Tibial artery (tissue), 4 donors: ENCODE measurements around the gene RAB4A.

Experiments
- DNase-seq, 2 donors: peaks; one replicate each; pipeline ENCODE4 v3.0.0-alpha.2; 2019
- H3K27ac ChIP-seq, 2 donors: fragments of 200-600 bp; sonication (generic) in 1 of 2; 1 replicate in 1 of 2; 2 replicates in 1 of 2; pipeline ENCODE4 v1.5.1; 2018 to 2019; ENCODE audit warnings: mild to moderate bottlenecking in 1 of 2
- H3K27me3 ChIP-seq, 2 donors: fragments of 200-600 bp; sonication (generic) in 1 of 2; one replicate each; pipeline versions ENCODE4 v1.5.1 to v1.6.0; 2016 to 2019
- H3K36me3 ChIP-seq, 3 donors: fragments of 200-600 bp; sonication (generic) in 2 of 3; one replicate each; pipeline ENCODE4 v1.5.1; 2016 to 2019; ENCODE audit warnings: mild to moderate bottlenecking in 2 of 3
- H3K4me1 ChIP-seq, 4 donors: fragments of 200-600 bp; sonication (generic) in 2 of 4; 1 replicate in 3 of 4; 2 replicates in 1 of 4; pipeline ENCODE4 v1.5.1; 2016 to 2019
- H3K4me3 ChIP-seq, 2 donors: fragments of 200-600 bp; sonication (generic) in 1 of 2; 1 replicate in 1 of 2; 2 replicates in 1 of 2; pipeline ENCODE4 v1.5.1; 2018 to 2019; ENCODE audit warnings: mild to moderate bottlenecking in 2 of 2
- H3K9me3 ChIP-seq, 3 donors: fragments of 200-600 bp; sonication (generic) in 1 of 3; one replicate each; pipeline ENCODE4 v1.5.1; 2016 to 2019
- CTCF ChIP-seq, 2 experiments: fragments of 200-600 bp in 1 of 2; fragments of 450-650 bp in 1 of 2; IDR thresholded peaks; one replicate each; pipeline ENCODE4 v1.5.1; 2017 to 2019; ENCODE audit warnings: antibody characterized with exemption in 2 of 2, mild to moderate bottlenecking in 1 of 2, moderate library complexity in 1 of 2
- intact Hi-C: fragments of 100-400 bp; cut with DNase I; formaldehyde crosslinking; loops from one replicate; pipeline ENCODE4 v1.15.0; 2023; ENCODE audit warnings: low total_unique reads

RAB4A gene

GRCh38 chr1:229309684-229310083 lies 38.8 kb downstream of the RAB4A start:
- Histone ChIP-seq H3K27me3 (no peaks in the 10 kb centered on the region), H3K36me3 (peaks cover 14 to 45% (median 42%) of the 10 kb centered on the region in 3 donors), H3K9me3 (no peaks in the 10 kb centered on the region), H3K27ac (no peak overlapping the region), H3K4me1 (no peaks in the 10 kb centered on the region), H3K4me3 (no peak overlapping the region)
- no peak for TF ChIP-seq CTCF (IDR thresholded peaks at IDR 0.05)
- no peak for DNase-seq
- intact Hi-C loops = no loop called here

GRCh38 chr1:229310833-229311232 lies 39.9 kb downstream of the RAB4A start:
- no peaks in the 10 kb centered on the region for H3K9me3 ChIP-seq
- DNase-seq = no peak
- H3K4me1 ChIP-seq = no peaks in the 10 kb centered on the region
- H3K27me3 ChIP-seq = no peaks in the 10 kb centered on the region
- TF ChIP-seq CTCF (IDR thresholded peaks at IDR 0.05) = no peak
- no peak overlapping the region for H3K4me3 ChIP-seq
- intact Hi-C loops = no loop called here
- no peak overlapping the region for H3K27ac ChIP-seq
- H3K36me3 ChIP-seq = peaks cover 10 to 44% (median 42%) of the 10 kb centered on the region in 3 donors

GRCh38 chr1:229316166-229316565 lies 45.3 kb downstream of the RAB4A start:
- Histone ChIP-seq H3K4me1 (no peaks in the 10 kb centered on the region), H3K9me3 (no peaks in the 10 kb centered on the region), H3K27ac (no peak overlapping the region), H3K36me3 (peaks cover 15 to 44% (median 41%) of the 10 kb centered on the region in 3 donors), H3K27me3 (no peaks in the 10 kb centered on the region), H3K4me3 (no peak overlapping the region)
- DNase-seq = no peak
- no peak for TF ChIP-seq CTCF (IDR thresholded peaks at IDR 0.05)
- intact Hi-C loops = no loop called here

GRCh38 chr1:229318056-229318455 lies 47.1 kb downstream of the RAB4A start:
- intact Hi-C loops = no loop called here
- Histone ChIP-seq H3K4me3 (no peak overlapping the region), H3K27me3 (no peaks in the 10 kb centered on the region), H3K4me1 (no peaks in the 10 kb centered on the region), H3K27ac (no peak overlapping the region), H3K36me3 (peaks cover 24 to 45% (median 30%) of the 10 kb centered on the region in 3 donors), H3K9me3 (no peaks in the 10 kb centered on the region)
- no peak for DNase-seq
- TF ChIP-seq CTCF (IDR thresholded peaks at IDR 0.05) = no peak

- H3K4me1 ChIP-seq = no peaks in the 10 kb centered on the region
- no peak overlapping the region for H3K4me3 ChIP-seq
- no peak for DNase-seq
- intact Hi-C loops = no loop called here
- TF ChIP-seq CTCF (IDR thresholded peaks at IDR 0.05) = no peak
- no peaks in the 10 kb centered on the region for H3K9me3 ChIP-seq
- H3K27ac ChIP-seq = no peak overlapping the region
- H3K36me3 ChIP-seq = peaks cover 37 to 51% (median 39%) of the 10 kb centered on the region in 3 donors
- no peaks in the 10 kb centered on the region for H3K27me3 ChIP-seq
Observed at GRCh38 chr1:229319487-229319886, 48.6 kb downstream of the RAB4A start.

GRCh38 chr1:229323201-229323600 lies 52.3 kb downstream of the RAB4A start:
- H3K9me3 ChIP-seq = no peaks in the 10 kb centered on the region
- intact Hi-C loops = no loop called here
- no peak overlapping the region for H3K4me3 ChIP-seq
- DNase-seq = no peak
- peaks cover 46 to 66% (median 47%) of the 10 kb centered on the region in 3 donors for H3K36me3 ChIP-seq
- H3K4me1 ChIP-seq = no peaks in the 10 kb centered on the region
- H3K27ac ChIP-seq = no peak overlapping the region
- TF ChIP-seq CTCF (IDR thresholded peaks at IDR 0.05) = no peak
- no peaks in the 10 kb centered on the region for H3K27me3 ChIP-seq
